ENCODE results near the gene BZW1.

BZW1 gene

DNA sequence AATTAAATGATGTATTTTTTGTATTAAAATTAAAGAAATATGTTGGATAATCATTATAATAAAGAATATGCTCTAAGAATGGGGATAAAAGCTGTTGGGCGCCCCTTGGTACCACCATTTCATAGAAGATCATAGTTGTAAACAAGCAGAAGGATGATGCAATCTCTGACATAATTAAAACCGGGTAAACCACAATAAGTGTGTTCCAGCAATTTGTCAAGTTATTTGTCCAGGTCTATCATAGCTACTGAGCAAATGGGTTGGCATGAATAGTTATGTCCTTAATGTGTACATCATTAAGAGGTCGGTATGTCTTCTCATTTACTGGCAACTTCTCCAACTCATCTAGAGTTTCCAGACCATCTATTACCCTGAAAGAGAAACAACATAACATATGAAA lies 59.4 kb downstream of the BZW1 start:
- Histone ChIP-seq H3K27me3 (ENCODE audit: control insufficient read depth, insufficient read depth, low read length) (no peaks in the 10 kb centered on the region), H3K4me2 (ENCODE audit: low read length) (no peak overlapping the region), H3K4me1 (no peaks in the 10 kb centered on the region), H2AFZ (no peak overlapping the region), H3K9me3 (ENCODE audit: control insufficient read depth, low read length) (no peaks in the 10 kb centered on the region), H3K79me2 (no peaks in the 10 kb centered on the region), H3K27ac (no peak overlapping the region), H3K9ac (no peak overlapping the region), H3K4me3 (ENCODE audit: low read depth, low read length) (no peak overlapping the region), H3K36me3 (ENCODE audit: control insufficient read depth, insufficient read depth, low read length) (no peaks in the 10 kb centered on the region)
- TF ChIP-seq, protein P1, sequence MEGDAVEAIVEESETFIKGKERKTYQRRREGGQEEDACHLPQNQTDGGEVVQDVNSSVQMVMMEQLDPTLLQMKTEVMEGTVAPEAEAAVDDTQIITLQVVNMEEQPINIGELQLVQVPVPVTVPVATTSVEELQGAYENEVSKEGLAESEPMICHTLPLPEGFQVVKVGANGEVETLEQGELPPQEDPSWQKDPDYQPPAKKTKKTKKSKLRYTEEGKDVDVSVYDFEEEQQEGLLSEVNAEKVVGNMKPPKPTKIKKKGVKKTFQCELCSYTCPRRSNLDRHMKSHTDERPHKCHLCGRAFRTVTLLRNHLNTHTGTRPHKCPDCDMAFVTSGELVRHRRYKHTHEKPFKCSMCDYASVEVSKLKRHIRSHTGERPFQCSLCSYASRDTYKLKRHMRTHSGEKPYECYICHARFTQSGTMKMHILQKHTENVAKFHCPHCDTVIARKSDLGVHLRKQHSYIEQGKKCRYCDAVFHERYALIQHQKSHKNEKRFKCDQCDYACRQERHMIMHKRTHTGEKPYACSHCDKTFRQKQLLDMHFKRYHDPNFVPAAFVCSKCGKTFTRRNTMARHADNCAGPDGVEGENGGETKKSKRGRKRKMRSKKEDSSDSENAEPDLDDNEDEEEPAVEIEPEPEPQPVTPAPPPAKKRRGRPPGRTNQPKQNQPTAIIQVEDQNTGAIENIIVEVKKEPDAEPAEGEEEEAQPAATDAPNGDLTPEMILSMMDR (IDR thresholded peaks at IDR 0.05), result no peak

DNA sequence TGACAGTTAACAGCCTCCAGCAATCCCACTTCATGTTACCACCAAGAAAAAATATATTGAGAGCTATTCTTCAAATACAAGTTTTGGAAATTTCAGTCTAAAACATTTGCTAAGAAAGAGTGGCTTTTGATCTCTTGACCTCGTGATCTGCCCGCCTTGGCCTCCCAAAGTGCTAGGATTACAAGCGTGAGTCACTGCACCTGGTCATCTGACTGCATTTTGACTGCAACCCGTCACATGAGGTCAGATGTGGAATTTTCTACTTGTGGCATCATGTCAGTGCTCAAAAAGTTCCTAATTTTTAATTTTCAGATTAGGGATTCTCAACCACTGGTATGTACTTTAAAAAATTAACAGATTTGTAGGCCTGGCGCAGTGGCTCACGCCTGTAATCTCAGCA lies 61.9 kb downstream of the BZW1 start:
- TF ChIP-seq, protein P1 (IDR thresholded peaks at IDR 0.05), result no peak
- Histone ChIP-seq H3K79me2 (no peaks in the 10 kb centered on the region), H3K4me1 (no peaks in the 10 kb centered on the region), H3K9ac (no peak overlapping the region), H3K36me3 (ENCODE audit: control insufficient read depth, insufficient read depth, low read length) (no peaks in the 10 kb centered on the region), H3K4me2 (ENCODE audit: low read length) (no peak overlapping the region), H3K27ac (no peak overlapping the region), H3K4me3 (ENCODE audit: low read depth, low read length) (no peak overlapping the region), H3K27me3 (ENCODE audit: control insufficient read depth, insufficient read depth, low read length) (no peaks in the 10 kb centered on the region), H3K9me3 (ENCODE audit: control insufficient read depth, low read length) (no peaks in the 10 kb centered on the region), H2AFZ (no peak overlapping the region)
